GM11168 (cell line): ENCODE results near the gene FRS3.
"Not testable (repeated sequence)": the region's sequence is repeated elsewhere in the genome, so short reads cannot be mapped to it uniquely, and the experiment has no call there.

ENCODE experiments used
- in situ Hi-C: fragments of 300-500 bp; cut with MboI; formaldehyde crosslinking; loops from one replicate; pipeline ENCODE4 v1.12.0; 2022; ENCODE audit warnings: low sequenced_read_pairs; ENCODE audit not compliant: unreplicated experiment

Gene FRS3, protein sequence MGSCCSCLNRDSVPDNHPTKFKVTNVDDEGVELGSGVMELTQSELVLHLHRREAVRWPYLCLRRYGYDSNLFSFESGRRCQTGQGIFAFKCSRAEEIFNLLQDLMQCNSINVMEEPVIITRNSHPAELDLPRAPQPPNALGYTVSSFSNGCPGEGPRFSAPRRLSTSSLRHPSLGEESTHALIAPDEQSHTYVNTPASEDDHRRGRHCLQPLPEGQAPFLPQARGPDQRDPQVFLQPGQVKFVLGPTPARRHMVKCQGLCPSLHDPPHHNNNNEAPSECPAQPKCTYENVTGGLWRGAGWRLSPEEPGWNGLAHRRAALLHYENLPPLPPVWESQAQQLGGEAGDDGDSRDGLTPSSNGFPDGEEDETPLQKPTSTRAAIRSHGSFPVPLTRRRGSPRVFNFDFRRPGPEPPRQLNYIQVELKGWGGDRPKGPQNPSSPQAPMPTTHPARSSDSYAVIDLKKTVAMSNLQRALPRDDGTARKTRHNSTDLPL

DNA sequence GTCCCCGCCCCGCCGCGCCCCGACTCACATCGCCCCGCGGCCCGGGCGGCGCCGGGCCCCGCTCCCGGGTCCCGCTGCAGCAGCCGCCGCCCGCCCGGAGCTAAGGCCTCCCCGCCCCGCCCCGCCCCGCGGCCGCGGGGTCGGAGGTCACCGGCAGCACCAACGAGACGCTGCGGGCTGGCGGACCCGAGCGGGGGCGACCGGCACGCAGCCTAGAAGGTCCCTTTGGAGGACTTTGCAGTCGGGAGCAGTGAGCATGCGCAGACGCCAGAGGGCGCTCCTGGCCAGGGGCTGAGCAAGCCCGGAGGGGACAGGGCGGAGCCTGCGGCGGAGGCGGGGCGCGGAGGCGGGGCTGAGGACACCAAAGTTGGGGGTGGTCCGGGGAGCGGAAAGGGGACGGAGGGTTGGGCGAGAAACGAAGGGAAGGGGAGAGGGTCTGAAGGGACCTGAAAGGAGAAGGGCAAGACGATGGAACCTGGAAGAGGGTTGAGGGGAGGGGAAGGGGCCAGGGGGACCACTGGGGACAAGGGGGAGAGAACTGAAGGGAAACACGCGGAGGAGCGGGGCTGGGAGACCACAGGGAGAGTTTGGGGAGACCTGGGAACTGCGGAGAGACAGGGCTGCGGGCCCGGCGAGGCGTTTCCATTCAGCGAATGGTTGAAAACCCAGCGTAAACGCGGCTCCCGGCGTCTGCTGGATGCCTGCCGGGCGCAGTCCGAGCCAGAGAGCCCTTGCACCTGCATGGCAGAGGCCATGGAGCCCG is at the start of gene FRS3:
Gene FRS3, minus strand, starts transcription at position 113 of the 763 bp plus-strand sequence. CDS start 2,913 bp downstream, outside the sequence.
- in situ Hi-C loops = loop anchor here (5.0 kb wide), 1 partner anchor 267 kb away; no protein-coding TSS in a partner anchor

DNA sequence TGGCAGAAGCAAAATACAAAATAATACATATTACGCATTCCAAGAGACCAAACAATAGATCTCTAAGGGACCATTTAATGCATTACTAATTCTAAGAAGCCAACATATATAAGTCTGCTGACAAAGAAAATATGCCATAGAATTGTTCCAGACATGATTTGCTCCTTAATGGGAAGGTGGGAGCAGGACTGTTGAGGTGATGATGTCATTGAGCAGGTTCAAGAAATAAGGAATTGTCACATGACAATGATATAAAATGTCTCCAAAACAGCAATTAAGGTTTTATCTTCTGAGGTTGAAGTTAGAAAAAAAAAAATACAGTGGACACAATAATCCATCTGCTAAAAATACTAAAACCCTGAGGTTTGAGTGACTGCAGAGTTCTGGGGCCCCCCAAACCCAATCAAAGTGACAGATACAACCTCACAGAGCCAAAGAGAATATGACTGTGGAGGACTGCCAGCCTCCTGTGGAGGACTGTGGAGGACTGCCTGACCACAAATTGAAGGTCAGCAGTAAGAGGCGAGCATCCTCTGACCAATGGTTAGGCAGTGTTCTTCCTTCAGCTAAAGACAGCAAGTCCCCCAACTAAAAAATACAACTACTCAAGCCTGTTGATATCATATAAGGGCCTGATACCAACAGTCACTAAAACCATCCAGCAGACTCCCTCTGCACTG is 46.8 kb upstream of the FRS3 start:
- in situ Hi-C loops = no loop called here

DNA sequence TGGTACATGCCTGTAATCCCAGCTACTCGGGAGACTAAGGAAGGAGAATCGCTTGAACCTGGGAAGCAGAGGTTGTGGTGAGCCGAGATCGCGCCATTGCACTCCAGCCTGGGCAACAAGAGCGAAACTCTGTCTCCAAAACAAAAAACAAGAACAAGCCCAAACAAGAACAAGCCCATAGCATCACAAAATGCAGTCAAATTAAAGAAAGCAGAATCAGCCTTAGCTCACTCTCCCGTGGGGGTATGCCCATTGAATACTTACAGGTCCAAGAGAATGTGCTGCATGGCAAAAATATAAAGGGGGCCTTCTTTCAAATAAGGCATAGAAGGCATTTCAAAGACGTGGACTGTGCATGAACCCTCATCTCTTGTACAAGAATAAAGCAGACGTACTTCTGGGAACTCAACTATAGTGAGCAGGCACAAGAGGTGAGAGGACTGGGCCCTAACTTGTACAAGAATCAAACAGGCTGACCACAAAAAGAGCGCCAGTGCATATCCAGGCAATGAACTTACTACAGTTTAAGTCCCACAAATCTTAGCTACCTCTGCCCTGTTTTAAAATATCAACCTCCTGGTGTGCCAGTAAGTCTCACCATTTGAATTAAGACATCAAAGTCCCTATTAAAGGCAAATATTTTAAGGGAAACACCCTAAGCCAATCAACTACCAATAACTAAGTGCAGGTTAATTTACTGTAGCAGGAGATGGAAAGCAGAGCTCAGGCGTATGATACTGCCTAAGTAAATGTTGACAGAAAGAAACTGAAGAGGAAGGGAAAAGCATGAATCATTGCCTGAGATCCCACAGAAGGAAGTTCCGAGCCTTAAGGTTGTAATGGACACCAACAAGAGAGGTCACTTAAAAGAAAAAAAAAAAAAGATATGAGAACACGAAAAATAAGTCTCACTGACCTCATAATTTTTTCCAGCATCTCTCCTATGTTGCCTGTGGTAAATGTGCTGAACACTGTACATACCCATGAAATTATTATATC is 45.2 kb upstream of the FRS3 start:
- in situ Hi-C loops = no loop called here

DNA sequence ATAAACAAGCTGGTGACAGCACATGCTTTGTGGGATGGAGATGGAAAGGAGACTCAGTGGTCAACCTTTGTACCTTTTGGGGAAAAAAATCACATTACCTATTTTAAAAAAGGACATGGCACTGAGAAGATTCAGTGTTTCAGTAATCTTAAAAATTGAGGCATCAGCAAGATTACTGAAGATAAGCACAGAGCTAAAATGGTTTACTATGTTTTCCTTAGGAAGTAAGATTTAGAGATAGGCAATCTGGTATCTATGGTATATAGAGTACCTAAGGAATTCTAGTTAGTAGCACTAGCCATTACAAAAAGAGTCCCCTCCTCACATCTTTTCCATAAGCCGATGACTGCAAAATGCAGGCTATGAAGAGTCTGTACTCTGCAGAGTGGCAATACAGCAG is 43.5 kb upstream of the FRS3 start:
- in situ Hi-C loops = no loop called here

DNA sequence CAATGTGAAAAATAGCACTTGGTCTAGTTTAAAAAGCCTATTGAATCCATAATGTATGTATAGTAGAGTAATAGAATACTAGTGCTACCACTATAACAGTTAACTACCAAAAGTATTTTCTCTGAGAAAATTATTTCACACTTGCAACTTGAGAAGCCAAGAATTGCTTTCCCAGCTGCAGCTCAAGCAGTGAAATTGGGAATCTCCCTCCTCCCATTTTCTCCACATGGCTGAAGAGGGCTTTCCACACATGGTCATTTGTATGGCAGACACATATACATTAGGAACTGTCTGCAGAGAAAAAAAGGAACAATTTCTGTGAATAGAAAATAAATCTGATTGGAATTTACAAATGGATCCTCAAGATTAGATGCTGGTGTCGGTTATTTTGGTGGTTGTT is 42.3 kb upstream of the FRS3 start:
- in situ Hi-C loops = no loop called here

DNA sequence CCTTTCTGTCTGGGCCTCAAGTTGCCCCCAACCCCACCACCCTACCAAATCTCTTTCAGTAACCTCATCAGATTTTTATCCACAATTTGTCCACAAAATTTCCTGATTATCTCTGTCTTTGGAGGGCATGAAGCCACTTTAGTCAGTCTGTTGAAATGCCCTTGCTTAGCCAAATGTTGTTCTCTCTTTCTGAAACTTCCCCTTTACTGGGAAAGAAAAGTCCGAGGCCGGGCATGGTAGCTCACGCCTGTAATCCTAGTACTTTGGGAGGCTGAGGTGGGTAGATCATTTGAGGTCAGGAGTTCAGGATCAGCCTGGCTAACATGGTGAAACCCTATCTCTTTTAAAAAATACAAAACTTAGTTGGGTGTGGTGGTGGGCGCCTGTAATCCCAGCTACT is 41.6 kb upstream of the FRS3 start:
- in situ Hi-C loops = no loop called here

DNA sequence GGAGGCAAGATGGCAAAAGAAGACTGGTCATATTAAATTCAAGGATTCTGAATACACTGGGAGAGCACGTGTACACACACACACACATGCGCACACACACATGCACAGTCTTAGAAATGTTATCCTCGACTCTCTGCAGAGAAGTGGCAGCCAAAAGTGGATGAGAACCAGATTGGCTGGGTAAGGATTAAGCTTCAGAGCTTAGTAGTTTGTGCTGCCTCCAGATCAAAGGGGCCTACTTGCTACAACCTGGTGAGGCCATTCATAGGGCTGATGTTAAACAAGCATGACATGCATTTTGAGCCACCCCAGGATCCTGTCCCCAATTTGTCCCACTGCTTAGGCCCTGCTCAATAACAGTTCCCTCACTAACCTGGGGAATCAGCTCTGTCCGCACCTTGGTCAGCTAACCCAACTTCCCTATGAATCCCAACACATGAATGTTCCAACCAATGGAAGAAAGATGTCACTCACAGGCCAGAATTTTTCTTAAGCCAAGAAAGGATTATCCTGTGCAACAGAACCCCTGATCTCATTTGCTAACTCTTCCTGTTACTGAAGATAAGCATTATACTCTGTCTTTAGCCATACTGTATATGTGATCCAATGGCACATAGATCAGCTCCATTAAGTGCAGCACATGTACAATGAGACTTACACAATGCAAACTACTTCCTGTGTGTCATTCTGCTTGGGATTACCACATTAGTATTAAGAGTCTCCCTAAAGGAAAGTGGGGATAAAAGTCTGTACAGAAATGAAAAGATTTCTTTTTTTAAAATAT is 38.8 kb upstream of the FRS3 start:
- in situ Hi-C loops = no loop called here

DNA sequence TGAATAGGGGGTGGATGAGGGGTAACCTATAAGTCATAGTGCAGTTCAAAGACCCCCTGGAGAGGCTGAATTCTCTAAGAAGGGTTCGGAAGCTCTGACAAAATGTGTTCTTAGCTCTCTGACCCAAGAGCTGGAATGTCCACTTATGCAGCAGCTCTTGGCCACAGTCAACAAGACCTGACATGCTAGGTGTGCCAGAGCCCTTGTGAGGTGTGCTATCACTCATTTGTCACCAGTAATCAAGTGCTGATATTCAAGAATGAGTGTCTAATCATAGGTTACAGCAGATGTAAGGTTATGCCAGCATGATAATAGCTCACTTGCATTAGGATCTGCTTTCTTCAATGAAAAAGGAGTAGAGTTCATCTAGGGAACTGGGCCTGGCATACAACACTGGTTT is 35.9 kb upstream of the FRS3 start:
- in situ Hi-C loops = no loop called here

DNA sequence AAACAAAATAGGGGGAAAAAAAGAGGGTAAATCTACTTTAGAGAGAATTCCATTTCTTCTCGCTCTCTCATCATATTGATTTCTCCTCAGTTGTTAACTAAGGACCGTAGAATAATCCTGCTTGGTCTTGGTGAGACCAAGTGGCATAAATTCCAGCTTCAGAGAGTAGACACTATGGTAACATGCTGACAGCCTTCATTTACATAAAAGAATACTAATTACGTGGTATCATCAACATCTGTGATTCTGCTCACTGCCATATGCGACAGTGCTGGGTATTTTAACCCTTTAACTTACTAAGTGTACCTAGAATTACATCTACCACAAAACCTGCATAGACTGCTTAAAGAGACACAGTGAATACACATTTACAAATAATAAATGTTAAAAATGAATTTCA is 34.9 kb upstream of the FRS3 start:
- in situ Hi-C loops = no loop called here

DNA sequence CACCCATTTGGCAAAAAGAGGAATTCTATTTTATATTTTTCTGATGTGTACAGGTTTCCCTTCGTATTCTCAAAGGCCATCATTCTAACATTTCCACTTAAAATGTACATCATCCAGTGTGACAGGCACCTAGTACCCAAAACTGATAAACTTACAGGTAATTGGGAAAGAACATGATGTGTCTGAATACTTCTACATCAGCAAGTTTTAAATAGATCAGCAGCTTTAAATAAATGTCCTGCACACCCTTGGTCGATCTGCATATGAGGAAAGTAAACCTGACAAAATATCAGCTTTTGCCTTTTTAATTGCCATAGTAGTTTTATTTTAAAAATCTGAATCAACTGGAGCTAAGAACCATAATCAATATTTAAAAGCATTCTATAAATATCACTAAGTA is 34.3 kb upstream of the FRS3 start:
- in situ Hi-C loops = no loop called here

DNA sequence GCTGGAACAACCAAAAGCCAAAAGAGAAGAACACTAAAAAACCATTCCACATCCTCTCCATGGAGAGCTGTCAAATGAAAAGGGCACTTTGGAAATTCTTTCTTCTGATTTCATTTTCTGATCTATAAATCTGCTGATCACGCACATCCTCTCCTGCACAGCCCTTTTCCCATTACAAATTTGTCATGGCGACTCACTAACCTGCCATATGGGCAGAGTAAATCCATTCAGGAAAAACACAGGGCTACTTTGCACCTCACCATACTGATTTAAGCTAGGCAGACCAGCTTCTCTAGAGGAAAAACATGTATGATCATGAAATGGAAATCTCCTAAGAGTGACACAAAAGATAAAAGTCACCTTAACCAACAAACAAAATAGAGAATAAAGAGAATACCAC is 33.8 kb upstream of the FRS3 start:
- in situ Hi-C loops = no loop called here

DNA sequence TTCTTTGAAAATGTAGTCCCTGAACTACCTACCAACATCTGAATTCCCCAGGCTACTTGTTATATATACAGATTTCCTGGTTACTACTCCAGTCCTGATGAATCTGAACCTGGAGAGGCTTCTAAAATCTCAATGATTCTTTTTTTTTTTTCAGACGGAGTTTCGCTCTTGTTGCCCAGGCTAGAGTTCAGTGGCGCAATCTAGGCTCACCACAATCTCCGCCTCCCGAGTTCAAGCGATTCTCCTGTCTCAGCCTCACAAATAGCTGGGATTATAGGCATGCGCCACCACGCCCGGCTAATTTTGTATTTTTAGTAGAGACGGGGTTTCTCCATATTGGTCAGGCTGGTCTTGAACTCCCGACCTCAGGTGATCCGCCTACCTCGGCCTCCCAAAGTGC is 32.2 kb upstream of the FRS3 start:
- in situ Hi-C loops = not testable (repeated sequence)

DNA sequence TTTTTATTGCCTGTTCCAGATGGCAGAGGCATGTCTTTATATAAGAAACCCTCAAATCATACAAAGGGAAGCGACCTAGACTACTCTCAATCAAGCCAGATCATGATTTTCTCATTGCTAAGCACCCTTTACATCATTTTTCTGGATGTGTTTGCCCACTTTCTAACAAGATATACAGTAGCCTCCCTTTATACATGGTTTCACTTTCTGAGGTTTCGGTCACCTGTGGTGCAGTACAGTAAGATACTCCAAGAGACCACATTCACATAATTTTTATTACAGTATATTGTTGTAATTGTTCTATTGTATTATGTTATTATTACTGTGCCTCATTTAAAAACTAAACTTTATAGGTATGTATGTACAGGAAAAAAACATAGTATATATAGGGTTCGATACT is 31.4 kb upstream of the FRS3 start:
- in situ Hi-C loops = no loop called here

DNA sequence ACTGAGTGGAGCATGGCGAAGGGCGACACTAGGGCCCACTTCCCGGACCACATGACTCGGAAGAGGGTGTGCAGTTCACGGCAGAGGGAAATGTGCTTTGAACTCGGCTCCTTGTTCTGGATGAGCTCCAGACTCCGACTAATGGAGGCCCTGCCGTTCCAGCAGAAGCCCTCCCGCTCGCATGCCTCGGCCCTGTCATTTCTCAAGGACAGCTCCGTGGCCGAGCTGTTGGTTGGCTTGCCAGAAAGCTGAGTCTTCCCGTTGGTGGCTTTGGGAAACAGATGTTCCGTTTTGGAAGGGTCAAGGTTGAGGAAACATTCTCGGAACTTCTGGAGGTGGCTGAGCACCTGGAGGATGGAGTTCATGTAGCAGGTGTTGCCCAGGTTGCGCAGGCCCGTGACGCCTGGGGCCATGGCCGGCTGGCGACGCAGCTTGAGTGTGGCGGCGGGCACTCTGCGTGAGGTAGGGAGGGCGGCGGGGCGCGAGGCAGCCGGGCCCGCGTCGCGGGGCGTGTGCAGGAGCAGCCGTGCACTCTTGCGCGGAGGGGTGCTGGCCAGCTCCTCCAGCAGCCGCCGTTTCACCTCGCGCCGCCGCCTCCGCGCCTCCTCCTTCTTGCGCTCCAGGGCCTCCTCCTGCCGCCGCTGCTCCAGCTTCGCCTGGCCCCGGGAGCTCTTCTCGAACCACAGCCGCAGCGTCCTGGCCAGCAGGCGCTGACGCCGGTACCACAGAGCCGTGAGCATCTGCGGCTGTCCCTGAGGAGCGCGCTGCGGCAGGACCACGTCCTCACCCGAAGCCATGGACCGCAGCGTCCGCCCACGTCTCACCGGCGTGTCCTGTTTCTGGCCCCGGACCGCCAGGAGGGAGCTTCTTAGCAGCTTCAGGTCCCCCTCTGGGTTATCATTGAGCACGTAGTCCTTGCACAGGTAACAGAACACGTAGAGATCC is 26.4 kb upstream of the FRS3 start:
- in situ Hi-C loops = no loop called here

DNA sequence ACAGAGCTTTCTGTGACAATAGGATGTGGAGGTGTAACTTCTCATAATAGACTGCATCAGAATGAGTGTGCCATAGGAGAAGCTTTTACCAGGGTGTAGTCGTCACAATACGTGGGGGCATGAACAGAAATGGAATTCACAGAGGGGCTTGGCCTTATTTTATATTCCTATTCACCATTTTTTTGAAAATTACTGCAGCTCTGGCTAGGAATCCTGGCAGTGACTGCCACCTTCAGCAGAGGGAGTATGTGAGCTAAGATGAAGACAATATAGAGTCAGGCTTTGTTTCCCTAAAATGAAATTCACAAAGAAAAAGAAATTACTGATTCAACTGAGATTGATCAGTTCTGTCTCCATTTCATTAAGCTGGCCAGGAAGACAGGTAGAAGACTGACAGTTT is 21.7 kb upstream of the FRS3 start:
- in situ Hi-C loops = no loop called here

DNA sequence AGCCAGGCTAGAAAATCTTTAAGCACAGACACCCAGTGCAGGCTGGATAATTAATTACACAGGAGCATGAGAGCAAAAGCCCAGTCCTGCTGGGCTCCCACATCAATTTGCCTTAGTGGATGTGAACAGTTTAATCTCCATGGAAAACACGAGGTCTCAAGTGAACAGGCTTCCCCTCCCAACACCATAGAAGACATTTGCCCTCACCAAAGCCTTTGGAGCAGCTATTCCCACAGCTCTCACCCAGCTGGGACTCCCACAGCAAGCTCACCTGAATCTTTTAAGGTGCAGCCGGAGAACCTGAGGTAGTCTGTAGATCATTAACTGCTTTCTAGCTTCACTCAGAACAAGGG is 19.8 kb upstream of the FRS3 start:
- in situ Hi-C loops = no loop called here

DNA sequence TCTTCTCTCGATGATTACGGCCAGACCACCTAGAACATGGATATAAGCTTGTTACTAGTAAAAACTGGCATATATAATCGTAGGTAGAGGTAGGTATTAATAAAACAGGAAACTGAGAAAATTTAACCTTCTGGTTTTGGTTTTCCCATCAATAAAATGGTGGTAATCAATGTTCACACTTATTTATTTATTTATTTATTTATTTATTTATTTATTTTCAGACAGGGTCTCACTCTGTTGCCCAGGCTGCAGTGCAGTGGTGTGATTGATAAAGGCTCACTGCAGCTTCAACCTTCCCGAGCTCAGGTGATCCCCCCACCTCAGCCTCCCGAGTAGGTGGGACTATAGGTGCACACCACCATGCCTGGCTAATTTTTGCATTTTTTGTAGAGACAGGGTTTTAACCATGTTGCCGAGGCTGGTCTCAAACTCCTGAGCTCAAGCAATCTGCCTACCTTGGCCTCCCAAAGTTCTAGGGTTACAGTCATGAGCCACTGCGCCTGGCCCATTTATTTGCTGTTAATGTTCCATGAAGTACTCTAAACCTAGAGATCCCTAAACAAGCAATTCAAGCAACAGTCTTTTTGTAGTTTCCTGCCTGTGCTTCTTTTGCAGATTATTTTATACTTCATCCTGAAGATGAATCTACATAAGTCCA is 19.3 kb upstream of the FRS3 start:
- in situ Hi-C loops = no loop called here
